Lung (tissue), 12 donors: Measurements from ENCODE around the gene DDRGK1. TPM values are rescaled to one million over a fixed set of nuclear protein-coding genes. Genes with fewer than 3 reads are reported as not detected.

Source experiments
- ATAC-seq: fragments of 200-7000 bp; cut with Tn5 transposase; one replicate; pipeline ENCODE4 v1.9.1; 2020; ENCODE audit warnings: moderate number of reproducible peaks; ENCODE audit not compliant: insufficient read depth, low FRiP score
- DNase-seq, 3 donors: peaks; one replicate each; pipeline ENCODE4 v3.0.0-alpha.2; 2013 to 2017
- H3K27ac ChIP-seq, 2 donors: one replicate each; pipeline ENCODE4 v1.5.1; 2013; ENCODE audit warnings: mild to moderate bottlenecking in 2 of 2, moderate library complexity in 2 of 2, control low read depth in 1 of 2, inconsistent platforms in 1 of 2, low read depth in 1 of 2, low read length in 1 of 2
- H3K27me3 ChIP-seq, 3 donors: one replicate each; pipeline ENCODE4 v1.5.1; 2013; ENCODE audit warnings: low read length in 2 of 3; ENCODE audit not compliant: control insufficient read depth in 3 of 3, insufficient read depth in 3 of 3
- H3K36me3 ChIP-seq, 4 donors: one replicate each; pipeline ENCODE4 v1.5.1; 2013; ENCODE audit warnings: low read length in 4 of 4, mild to moderate bottlenecking in 1 of 4, moderate library complexity in 1 of 4; ENCODE audit not compliant: control insufficient read depth in 4 of 4, insufficient read depth in 4 of 4
- H3K4me1 ChIP-seq, 5 donors: one replicate each; pipeline ENCODE4 v1.5.1; 2013; ENCODE audit warnings: low read length in 5 of 5, mild to moderate bottlenecking in 2 of 5, moderate library complexity in 1 of 5; ENCODE audit not compliant: control insufficient read depth in 5 of 5, insufficient read depth in 5 of 5
- H3K4me3 ChIP-seq: one replicate; pipeline ENCODE4 v1.5.1; 2013; ENCODE audit warnings: mild to moderate bottlenecking, control low read depth, moderate library complexity
- H3K9ac ChIP-seq, 2 donors: one replicate each; pipeline ENCODE4 v1.5.1; 2013; ENCODE audit warnings: low read length in 2 of 2, control low read depth in 1 of 2; ENCODE audit not compliant: insufficient read depth in 1 of 2
- H3K9me3 ChIP-seq, 4 donors: one replicate each; pipeline ENCODE4 v1.5.1; 2013; ENCODE audit warnings: low read length in 3 of 4, mild to moderate bottlenecking in 1 of 4, moderate library complexity in 1 of 4; ENCODE audit not compliant: control insufficient read depth in 4 of 4, insufficient read depth in 3 of 4
- CTCF ChIP-seq: IDR thresholded peaks from 2 replicates; pipeline ENCODE4 v1.5.1; 2012; ENCODE audit warnings: mild to moderate bottlenecking; ENCODE audit errors: control extremely low read depth, extremely low read depth
- WGBS, 2 donors: extraction: QIAGEN DNeasy Blood & Tissue Kit; methylation state at CpG; one replicate each; pipeline ENCODE4 v1.1.7; 2013; 5-methylcytosine and 5-hydroxymethylcytosine counted together
- polyA plus RNA-seq, 2 donors: library from polyadenylated mRNA; stranded (reverse); fragments of 200-250 nt; gene quantifications; one replicate each; pipeline ENCODE4 v1.2.1, GENCODE V29; 2013
- total RNA-seq, 2 donors: library from RNA; depleted of rRNA in 1 of 2; stranded (reverse); fragments of >200 nt in 1 of 2; gene quantifications; one replicate each; pipeline ENCODE4 v1.2.1, GENCODE V29; 2014 to 2021
- donor health status: control.
- donor health status: control.
- donor health status: Bipolar disorder and iron deficiency.
- donor health status: healthy.
- donor health status: DM: yes; HTN: yes; CAD: no.

The DDRGK1 gene
- total and polyA plus RNA-seq, 4 donors = 44.3 to 95.1 (median 85.9) TPM

GRCh38 chr20:3226093-3226492, 21.6 kb upstream of the DDRGK1 start:
- Histone ChIP-seq H3K27me3 (no peaks in the 10 kb centered on the region), H3K9ac (no peak overlapping the region), H3K36me3 (peaks cover 0 to 37% (median 8%) of the 10 kb centered on the region in 4 donors), H3K27ac (no peak overlapping the region), H3K9me3 (no peaks in the 10 kb centered on the region), H3K4me1 (peaks cover 0 to 3% (median 0%) of the 10 kb centered on the region in 5 donors), H3K4me3 (no peak overlapping the region)
- WGBS, 2 donors = 93 to 94% methylated on average over 10 of the region's 10 CpGs
- ATAC-seq (no peak), DNase-seq (no peak)
- TF ChIP-seq CTCF = no peak

- peaks cover 3 to 43% (median 9%) of the 10 kb centered on the region in 4 donors for H3K36me3 ChIP-seq
- 93 to 95% methylated on average over 8 of the region's 8 CpGs for WGBS, 2 donors
Observed at GRCh38 chr20:3224681-3225421, 20.4 kb upstream of the DDRGK1 start.

GRCh38 chr20:3223994-3224680, 19.7 kb upstream of the DDRGK1 start:
- Histone ChIP-seq H3K27ac (no peak overlapping the region), H3K36me3 (peaks cover 4 to 43% (median 10%) of the 10 kb centered on the region in 4 donors), H3K27me3 (no peaks in the 10 kb centered on the region), H3K9me3 (no peaks in the 10 kb centered on the region), H3K4me1 (peaks cover 0 to 3% (median 0%) of the 10 kb centered on the region in 5 donors), H3K4me3 (no peak overlapping the region), H3K9ac (no peak overlapping the region)
- no peak for TF ChIP-seq CTCF
- 89 to 94% methylated on average over 18 to 20 of the region's 20 CpGs for WGBS, 2 donors
- ATAC-seq (no peak), DNase-seq (no peak)

More at GRCh38 chr20:3224681-3225421, 20.4 kb upstream of the DDRGK1 start:
- ATAC-seq (no peak), DNase-seq (no peak)
- peaks cover 0 to 3% (median 0%) of the 10 kb centered on the region in 5 donors for H3K4me1 ChIP-seq
- no peak overlapping the region for H3K4me3 ChIP-seq
- no peak overlapping the region for H3K9ac ChIP-seq
- no peaks in the 10 kb centered on the region for H3K9me3 ChIP-seq
- no peak for TF ChIP-seq CTCF
- no peak overlapping the region for H3K27ac ChIP-seq
- H3K27me3 ChIP-seq = no peaks in the 10 kb centered on the region
